ENCODE data around the gene LYRM7.

Gene LYRM7

GRCh38 chr5:131254741-131255140, 84.0 kb downstream of the LYRM7 start:
- no peak overlapping the region for H3K4me3 ChIP-seq (ENCODE audit: low read depth, low read length)
- TF ChIP-seq, protein P1, sequence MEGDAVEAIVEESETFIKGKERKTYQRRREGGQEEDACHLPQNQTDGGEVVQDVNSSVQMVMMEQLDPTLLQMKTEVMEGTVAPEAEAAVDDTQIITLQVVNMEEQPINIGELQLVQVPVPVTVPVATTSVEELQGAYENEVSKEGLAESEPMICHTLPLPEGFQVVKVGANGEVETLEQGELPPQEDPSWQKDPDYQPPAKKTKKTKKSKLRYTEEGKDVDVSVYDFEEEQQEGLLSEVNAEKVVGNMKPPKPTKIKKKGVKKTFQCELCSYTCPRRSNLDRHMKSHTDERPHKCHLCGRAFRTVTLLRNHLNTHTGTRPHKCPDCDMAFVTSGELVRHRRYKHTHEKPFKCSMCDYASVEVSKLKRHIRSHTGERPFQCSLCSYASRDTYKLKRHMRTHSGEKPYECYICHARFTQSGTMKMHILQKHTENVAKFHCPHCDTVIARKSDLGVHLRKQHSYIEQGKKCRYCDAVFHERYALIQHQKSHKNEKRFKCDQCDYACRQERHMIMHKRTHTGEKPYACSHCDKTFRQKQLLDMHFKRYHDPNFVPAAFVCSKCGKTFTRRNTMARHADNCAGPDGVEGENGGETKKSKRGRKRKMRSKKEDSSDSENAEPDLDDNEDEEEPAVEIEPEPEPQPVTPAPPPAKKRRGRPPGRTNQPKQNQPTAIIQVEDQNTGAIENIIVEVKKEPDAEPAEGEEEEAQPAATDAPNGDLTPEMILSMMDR (IDR thresholded peaks at IDR 0.05; ENCODE audit: low read depth, low read length, missing control alignments), result no peak
- no peak for DNase-seq (ENCODE audit: low read depth)

Data from GM12864 (cell line).